Measurements from ENCODE around the gene ALKBH4.
"Not testable (repeated sequence)": the region's sequence is repeated elsewhere in the genome, so short reads cannot be mapped to it uniquely, and the experiment has no call there.

Gene ALKBH4

GRCh38 chr7:102474736-102475435, 10.2 kb upstream of the ALKBH4 start:
- DNase-seq, result not testable (repeated sequence)

GRCh38 chr7:102474116-102474515, 9.5 kb upstream of the ALKBH4 start:
- DNase-seq, result not testable (repeated sequence)

DNA sequence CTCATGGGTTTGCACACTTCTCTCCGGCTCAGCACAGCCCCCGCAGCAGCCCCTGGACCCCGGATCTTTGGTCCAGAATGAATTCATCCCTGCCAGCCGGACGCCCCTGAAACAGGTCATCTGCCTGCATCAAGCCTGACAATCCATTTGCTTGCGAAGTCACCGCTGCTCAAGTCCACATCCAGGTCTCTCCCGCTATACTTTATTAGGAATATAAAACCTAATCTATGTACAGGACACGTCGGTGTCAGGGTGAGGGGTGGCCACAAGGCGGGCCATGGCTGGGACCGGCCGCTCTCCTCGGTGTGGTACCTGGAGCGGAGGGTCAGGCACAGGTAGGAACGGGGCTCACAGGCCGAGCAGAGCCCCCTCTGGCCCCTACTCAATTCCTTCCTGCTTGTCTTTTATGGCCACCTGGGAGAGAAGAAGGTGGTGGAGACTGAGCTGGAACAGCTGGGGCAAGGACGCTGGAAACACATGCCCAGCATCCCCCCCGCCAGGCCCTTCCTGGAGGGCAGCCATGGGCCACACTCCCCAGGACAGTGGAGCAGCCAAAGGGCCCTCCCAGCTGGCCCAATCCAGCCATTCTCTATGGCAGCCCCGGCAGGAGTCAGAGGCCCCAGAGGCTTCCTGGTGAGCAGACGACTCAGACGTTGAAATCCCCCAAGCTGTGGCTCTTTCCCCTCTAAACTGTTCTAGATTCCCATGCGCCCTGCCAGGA, 8.8 kb upstream of the ALKBH4 start:
- DNase-seq, result no peak

DNA sequence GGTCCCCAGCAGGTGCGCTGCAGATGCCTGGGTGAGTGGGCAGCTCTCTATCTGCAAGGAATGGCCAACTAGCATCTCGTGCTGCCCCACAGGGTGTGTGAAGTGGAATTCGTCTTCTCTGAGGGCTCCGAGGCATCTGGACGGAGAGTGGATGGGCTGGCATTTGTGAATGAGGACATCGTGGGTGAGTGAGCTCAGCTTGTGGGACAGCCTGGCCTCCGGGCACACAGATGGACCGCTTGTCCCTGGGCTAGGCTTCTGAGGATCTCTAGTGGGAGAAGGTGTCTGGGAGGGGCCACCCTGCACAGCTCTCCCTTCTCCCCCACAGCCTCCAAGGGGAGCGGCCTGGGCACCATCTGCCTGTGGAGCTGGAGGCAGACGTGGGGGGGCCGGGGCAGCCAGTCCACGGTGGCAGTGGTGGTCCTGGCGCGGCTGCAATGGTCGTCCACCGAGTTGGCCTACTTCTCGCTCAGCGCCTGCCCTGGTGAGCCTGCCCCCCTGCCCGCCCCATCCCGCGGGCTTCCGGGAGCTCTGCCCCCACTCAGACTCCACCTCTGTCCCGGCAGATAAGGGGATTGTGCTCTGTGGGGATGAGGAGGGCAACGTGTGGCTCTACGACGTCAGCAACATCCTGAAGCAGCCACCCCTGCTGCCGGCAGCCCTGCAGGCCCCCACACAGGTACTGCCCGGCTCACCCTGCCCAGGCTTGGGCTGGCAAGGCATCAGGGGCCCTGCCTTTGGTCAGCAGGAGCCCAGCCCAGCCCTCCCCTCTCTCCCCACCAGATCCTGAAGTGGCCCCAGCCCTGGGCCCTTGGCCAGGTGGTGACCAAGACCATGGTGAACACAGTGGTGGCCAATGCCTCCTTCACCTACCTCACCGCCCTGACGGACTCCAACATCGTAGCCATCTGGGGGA, 7.7 kb upstream of the ALKBH4 start:
- no peak for DNase-seq

DNA sequence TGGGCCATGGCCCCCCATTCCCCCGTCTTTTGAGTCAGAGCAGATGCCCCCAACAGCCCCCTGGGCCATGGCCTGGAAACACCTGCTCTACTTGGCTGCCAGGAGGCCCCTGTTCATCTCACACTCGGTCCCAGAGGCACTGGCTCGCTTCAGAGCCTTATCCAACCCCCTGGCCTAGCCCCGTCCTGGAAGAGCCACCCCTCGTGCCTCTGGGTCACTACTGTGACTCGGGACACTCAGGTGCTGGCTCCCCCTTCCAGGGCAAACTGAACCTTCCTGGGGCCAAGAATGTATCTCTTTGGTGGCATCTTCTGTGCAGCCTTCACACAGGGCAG, 7.1 kb upstream of the ALKBH4 start:
- DNase-seq, result no peak

GRCh38 chr7:102469972-102470825, 5.5 kb upstream of the ALKBH4 start:
- no peak for DNase-seq

DNA sequence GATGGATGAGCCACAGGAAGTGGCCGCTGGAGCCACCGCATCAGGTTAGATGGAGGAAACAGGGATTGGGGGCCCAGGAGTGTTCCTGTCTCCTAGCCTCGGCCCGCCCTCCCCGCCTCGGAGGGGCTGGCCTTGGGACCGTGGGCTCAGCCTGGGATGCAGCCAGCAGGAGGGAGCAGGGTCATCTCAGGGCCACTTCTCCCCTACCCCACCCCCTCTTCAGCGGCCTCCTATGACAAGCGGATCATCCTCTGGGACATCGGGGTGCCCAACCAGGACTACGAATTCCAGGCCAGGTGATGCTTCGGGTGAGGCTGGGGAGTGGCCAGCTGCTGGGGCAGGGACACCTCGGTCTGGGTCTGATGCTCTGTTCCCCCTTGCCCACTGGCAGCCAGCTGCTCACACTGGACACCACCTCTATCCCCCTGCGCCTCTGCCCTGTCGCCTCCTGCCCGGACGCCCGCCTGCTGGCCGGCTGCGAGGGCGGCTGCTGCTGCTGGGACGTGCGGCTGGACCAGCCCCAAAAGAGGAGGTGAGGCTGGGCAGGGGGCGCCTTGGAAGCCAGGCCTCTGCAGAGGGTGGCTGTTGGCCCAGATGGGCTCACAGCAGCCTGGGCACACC, 4.8 kb upstream of the ALKBH4 start:
- DNase-seq, result no peak

- DNase-seq, result no peak
Observed at GRCh38 chr7:102468478-102469350, 4.1 kb upstream of the ALKBH4 start.

- no peak for DNase-seq
Observed at GRCh38 chr7:102467581-102468477, 3.2 kb upstream of the ALKBH4 start.

- no peak for DNase-seq
Observed at GRCh38 chr7:102466097-102466496, 1.4 kb upstream of the ALKBH4 start.

DNA sequence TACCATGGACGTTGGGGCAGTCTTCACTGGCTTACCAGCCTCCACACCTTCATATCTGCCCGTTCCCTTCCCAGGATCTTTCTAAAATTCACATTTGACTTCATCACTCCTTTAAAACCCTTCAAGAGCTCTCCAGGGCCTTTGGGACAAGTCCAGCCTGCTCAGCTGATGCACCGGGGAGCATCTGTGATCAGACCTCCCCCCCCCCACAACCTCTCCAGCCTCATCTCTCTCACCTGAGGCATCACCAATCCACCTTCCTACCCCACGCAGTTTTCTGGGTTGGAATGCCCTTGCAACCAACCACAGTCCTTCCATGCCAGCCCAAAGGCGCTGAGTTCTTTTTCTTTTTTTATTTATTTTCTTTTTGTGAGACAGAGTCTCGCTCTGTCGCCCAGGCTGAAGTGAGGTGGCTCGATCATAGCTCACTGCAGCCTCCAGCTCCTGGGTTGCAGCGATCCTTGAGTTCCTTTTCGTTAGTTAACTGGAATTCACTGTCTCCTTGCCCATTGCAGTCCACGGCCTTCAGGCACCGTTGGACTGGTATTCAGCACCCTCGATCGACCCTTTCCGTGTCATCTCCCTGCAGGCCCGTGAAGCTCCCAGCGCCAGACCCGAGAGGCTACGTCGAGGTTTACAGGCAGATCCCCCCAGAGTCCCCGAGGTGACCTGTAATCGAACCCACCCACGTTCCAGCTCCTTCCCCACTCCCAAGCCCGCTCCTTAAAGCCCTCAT, 654 bp downstream of the ALKBH4 start:
- DNase-seq, result no peak

DNA sequence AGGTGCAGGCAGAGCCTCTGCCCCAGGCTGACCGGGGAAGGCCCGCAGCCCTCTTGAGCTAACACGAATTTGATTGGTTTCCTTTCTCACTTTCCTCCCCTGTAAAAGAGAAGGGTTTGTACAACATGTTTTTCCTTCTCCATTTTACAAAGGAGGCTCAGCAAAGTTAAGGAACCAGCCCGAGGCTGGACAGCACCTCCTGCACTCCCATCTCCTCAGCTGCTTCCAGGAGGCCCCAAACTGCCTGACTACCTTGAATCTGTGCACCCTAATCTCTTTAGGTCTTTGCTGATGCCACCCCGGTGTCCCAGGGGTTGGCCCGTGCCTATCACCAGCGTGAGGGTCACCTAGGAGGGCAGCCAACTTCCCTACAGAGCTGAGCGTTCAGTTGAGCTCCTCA, 4.2 kb downstream of the ALKBH4 start:
- DNase-seq, result no peak

- no peak for DNase-seq
Observed at GRCh38 chr7:102459221-102459844, 5.3 kb downstream of the ALKBH4 start.

GRCh38 chr7:102457352-102457924, 7.2 kb downstream of the ALKBH4 start:
- no peak for DNase-seq

DNA sequence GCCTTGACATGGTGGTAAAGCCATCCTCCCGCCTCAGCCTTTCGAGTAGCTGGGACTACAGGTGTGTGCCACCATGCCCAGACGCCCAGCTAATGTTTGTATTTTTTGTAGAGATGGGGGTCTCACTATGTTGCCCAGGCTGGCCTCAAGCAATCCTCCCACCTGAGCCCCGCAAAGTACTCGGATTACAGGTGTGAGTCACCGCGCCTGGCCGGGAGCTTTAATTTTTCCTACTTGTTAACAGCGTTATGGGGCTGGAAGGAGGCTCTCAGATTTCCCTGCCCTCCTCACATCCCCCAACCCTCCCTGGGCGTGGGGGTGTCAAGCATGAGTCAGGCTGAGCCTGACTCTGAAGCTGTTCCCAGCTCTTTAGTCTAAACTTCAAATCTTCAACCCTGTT, 8.3 kb downstream of the ALKBH4 start:
- DNase-seq, result no peak

- DNase-seq, result no peak
Observed at GRCh38 chr7:102455596-102455995, 9.1 kb downstream of the ALKBH4 start.

- not testable (repeated sequence) for DNase-seq
Observed at GRCh38 chr7:102454932-102455331, 9.7 kb downstream of the ALKBH4 start.

- DNase-seq, result no peak
Observed at GRCh38 chr7:102454468-102454867, 10.2 kb downstream of the ALKBH4 start.
